KBM-7 (cell line): ENCODE data around the gene KIF12.
"Not testable (repeated sequence)": the region's sequence is repeated elsewhere in the genome, so short reads cannot be mapped to it uniquely, and the experiment has no call there.

Source experiments
- DNase-seq: peaks from one replicate; pipeline ENCODE4 v3.0.0-alpha.2; 2015
- in situ Hi-C: fragments of 300-500 bp; cut with MboI; formaldehyde crosslinking; loops from 2 replicates; pipeline ENCODE4 v1.14.3; 2020; ENCODE audit warnings: low sequenced_read_pairs, low pct_unique_long_range_greater_than_20kb, mixed read lengths

KIF12 gene

GRCh38 chr9:114098936-114099668, at the start of gene KIF12:
Gene KIF12, minus strand, starts transcription at chr9:114099292. Its CDS starts 16 bp downstream, at chr9:114099276.
- no peak for DNase-seq
- in situ Hi-C loops: no loop called here

- in situ Hi-C loops: no loop called here
- DNase-seq: no peak
Measured at GRCh38 chr9:114146735-114147134, 47.6 kb upstream of the KIF12 start.

- DNase-seq: no peak
- in situ Hi-C loops: no loop called here
Measured at GRCh38 chr9:114143234-114143633, 44.1 kb upstream of the KIF12 start.

GRCh38 chr9:114141553-114142402, 42.7 kb upstream of the KIF12 start:
- in situ Hi-C loops: no loop called here
- no peak for DNase-seq

GRCh38 chr9:114140850-114141249, 41.8 kb upstream of the KIF12 start:
- in situ Hi-C loops: no loop called here
- no peak for DNase-seq

GRCh38 chr9:114140401-114140800, 41.3 kb upstream of the KIF12 start:
- DNase-seq: no peak
- in situ Hi-C loops: no loop called here

GRCh38 chr9:114139071-114139470, 40.0 kb upstream of the KIF12 start:
- no peak for DNase-seq
- in situ Hi-C loops: no loop called here

GRCh38 chr9:114138552-114138971, 39.5 kb upstream of the KIF12 start:
- in situ Hi-C loops: no loop called here
- DNase-seq: no peak

GRCh38 chr9:114137831-114138230, 38.7 kb upstream of the KIF12 start:
- in situ Hi-C loops: no loop called here
- DNase-seq: no peak

GRCh38 chr9:114134827-114135396, 35.8 kb upstream of the KIF12 start:
- DNase-seq: no peak
- in situ Hi-C loops: no loop called here

- no peak for DNase-seq
- in situ Hi-C loops: no loop called here
Measured at GRCh38 chr9:114132550-114132918, 33.4 kb upstream of the KIF12 start.

GRCh38 chr9:114131808-114132549, 32.9 kb upstream of the KIF12 start:
- no peak for DNase-seq
- in situ Hi-C loops: no loop called here

GRCh38 chr9:114130624-114131277, 31.7 kb upstream of the KIF12 start:
- no peak for DNase-seq
- in situ Hi-C loops: no loop called here

- in situ Hi-C loops: no loop called here
Measured at GRCh38 chr9:114130141-114130540, 31.0 kb upstream of the KIF12 start.

GRCh38 chr9:114128759-114129158, 29.7 kb upstream of the KIF12 start:
- DNase-seq, in situ Hi-C loops: not testable (repeated sequence)

More at GRCh38 chr9:114130141-114130540, 31.0 kb upstream of the KIF12 start:
- no peak for DNase-seq

- DNase-seq: no peak
- in situ Hi-C loops: no loop called here
Measured at GRCh38 chr9:114126247-114127060, 27.4 kb upstream of the KIF12 start.

- DNase-seq: no peak
- in situ Hi-C loops: no loop called here
Measured at GRCh38 chr9:114125476-114126013, 26.5 kb upstream of the KIF12 start.
